K562 (cell line): Measurements from ENCODE around the gene MAD1L1.

Source experiments
- POLR2A ChIP-seq: fragments of 450-650 bp; conservative IDR thresholded peaks from 2 replicates; pipeline ENCODE4 v1.6.1; 2016
- SMAD4 ChIP-seq: fragments of 250-450 bp; sonication (Bioruptor Pico); conservative IDR thresholded peaks from 2 replicates; pipeline ENCODE4 v1.8.0; 2021; ENCODE audit warnings: inconsistent platforms, mild to moderate bottlenecking, moderate library complexity
- TCF7 ChIP-seq: sonication (generic); IDR thresholded peaks from 2 replicates; pipeline ENCODE4 v1.6.1; 2016; ENCODE audit warnings: antibody characterized with exemption, borderline replicate concordance
- ZBTB8A ChIP-seq: fragments of 450-650 bp; IDR thresholded peaks from 2 replicates; pipeline ENCODE4 v1.6.1; 2018; ENCODE audit warnings: mild to moderate bottlenecking, moderate library complexity; ENCODE audit not compliant: partially characterized antibody
- ZNF347 ChIP-seq: fragments of 450-650 bp; formaldehyde crosslinking; IDR thresholded peaks from 2 replicates; pipeline ENCODE4 v1.4.0; 2020; ENCODE audit warnings: low read depth, mild to moderate bottlenecking, moderate library complexity
- ZNF561 ChIP-seq: fragments of 450-650 bp; formaldehyde crosslinking; conservative IDR thresholded peaks from 2 replicates; pipeline ENCODE4 v1.4.0; 2020; ENCODE audit warnings: mild to moderate bottlenecking, moderate library complexity
- TF ChIP-seq, protein P1 (sequence below): sonication (generic); formaldehyde crosslinking; IDR thresholded peaks from 2 replicates; pipeline ENCODE4 v1.9.0; 2022; ENCODE audit warnings: mild to moderate bottlenecking, missing genetic modification reagents
- TF ChIP-seq, protein P2 (sequence below): sonication (generic); formaldehyde crosslinking; IDR thresholded peaks from 2 replicates; pipeline ENCODE4 v1.8.1; 2023; ENCODE audit warnings: mild to moderate bottlenecking, missing genetic modification reagents
- TF ChIP-seq, protein P3 (sequence below): fragments of 450-650 bp; IDR thresholded peaks from 2 replicates; pipeline ENCODE4 v1.6.1; 2017; ENCODE audit warnings: mild to moderate bottlenecking, moderate library complexity
- TF ChIP-seq, protein P4 (sequence below): sonication (generic); formaldehyde crosslinking; IDR thresholded peaks from 2 replicates; pipeline ENCODE4 v1.5.0; 2020; ENCODE audit warnings: missing genetic modification reagents
- TF ChIP-seq, protein P5 (sequence below), 2 experiments: fragments of 250-450 bp in 1 of 2; fragments of 450-650 bp in 1 of 2; sonication (Bioruptor Pico) in 1 of 2; IDR thresholded peaks; 2 replicates each; pipeline versions ENCODE4 v1.6.1 to v1.8.0; 2016 to 2021; ENCODE audit warnings: mild to moderate bottlenecking in 2 of 2, moderate library complexity in 2 of 2, missing compliant biosample characterization in 1 of 2, missing genetic modification characterization in 1 of 2

DNA sequence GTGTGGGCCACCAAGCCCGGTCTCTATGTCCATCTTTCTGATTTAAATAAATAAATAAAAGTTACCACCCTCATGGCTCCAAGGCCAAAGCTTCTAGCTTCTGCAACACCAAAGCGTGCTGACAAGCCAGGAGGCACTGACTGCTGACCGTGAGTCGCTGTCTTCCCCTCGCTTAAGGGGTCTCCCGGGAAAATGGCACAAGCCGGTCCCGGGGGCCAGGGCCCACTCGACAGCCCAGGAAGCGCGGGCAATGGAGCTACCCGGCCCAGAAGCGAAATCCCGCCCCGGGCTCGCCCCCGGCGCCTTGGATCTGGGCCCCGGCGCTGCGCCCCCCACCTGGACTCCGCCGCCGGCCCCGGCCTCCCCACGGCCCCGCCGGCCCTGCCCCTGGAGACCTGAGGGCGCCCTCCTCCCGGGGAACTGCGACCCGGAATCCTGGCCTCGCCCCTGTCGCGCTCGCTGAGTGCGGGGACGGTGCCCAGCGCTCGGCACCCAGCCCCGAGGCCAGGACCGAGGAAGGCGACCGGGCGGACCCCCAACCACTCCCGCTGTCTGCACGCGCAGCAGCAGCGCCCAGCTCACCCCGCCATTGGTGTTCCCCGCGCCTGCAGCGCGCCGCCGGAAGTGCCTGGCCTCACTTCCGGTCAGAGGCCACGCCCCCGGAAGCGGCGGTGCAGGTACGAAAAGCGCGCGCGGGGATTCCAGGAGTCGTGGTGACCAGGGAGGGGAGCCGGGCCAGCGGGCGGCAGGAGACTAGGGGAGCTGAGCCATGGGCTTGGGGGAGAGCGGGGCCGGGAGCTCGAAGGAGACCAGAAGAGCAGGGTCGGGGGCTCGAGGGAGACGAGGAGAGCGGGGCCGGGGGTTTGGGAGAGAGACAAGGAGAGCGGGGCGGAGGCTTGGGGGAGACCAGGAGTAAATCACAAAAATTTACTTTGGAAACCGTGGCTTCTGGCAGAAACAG, 9.1 kb upstream of the MAD1L1 start, which contains the start of the genes MRM2 and NUDT1:
- no peak; the same call in 1 of the 2 replicates for TF ChIP-seq SMAD4 (CRISPR knock-in tag)
- peak; percentile 91 for TF ChIP-seq POLR2A
- no peak for TF ChIP-seq ZBTB8A
- TF ChIP-seq, protein P1, sequence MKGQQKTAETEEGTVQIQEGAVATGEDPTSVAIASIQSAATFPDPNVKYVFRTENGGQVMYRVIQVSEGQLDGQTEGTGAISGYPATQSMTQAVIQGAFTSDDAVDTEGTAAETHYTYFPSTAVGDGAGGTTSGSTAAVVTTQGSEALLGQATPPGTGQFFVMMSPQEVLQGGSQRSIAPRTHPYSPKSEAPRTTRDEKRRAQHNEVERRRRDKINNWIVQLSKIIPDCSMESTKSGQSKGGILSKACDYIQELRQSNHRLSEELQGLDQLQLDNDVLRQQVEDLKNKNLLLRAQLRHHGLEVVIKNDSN (CRISPR knock-in tag): peak; percentile 21; the same call in 1 of the 2 replicates
- TF ChIP-seq, protein P2, sequence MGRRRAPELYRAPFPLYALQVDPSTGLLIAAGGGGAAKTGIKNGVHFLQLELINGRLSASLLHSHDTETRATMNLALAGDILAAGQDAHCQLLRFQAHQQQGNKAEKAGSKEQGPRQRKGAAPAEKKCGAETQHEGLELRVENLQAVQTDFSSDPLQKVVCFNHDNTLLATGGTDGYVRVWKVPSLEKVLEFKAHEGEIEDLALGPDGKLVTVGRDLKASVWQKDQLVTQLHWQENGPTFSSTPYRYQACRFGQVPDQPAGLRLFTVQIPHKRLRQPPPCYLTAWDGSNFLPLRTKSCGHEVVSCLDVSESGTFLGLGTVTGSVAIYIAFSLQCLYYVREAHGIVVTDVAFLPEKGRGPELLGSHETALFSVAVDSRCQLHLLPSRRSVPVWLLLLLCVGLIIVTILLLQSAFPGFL (CRISPR knock-in tag): no peak
- TF ChIP-seq ZNF347 (CRISPR knock-in tag): no peak
- TF ChIP-seq, protein P3, sequence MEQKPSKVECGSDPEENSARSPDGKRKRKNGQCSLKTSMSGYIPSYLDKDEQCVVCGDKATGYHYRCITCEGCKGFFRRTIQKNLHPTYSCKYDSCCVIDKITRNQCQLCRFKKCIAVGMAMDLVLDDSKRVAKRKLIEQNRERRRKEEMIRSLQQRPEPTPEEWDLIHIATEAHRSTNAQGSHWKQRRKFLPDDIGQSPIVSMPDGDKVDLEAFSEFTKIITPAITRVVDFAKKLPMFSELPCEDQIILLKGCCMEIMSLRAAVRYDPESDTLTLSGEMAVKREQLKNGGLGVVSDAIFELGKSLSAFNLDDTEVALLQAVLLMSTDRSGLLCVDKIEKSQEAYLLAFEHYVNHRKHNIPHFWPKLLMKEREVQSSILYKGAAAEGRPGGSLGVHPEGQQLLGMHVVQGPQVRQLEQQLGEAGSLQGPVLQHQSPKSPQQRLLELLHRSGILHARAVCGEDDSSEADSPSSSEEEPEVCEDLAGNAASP: no peak
- TF ChIP-seq, protein P4, sequence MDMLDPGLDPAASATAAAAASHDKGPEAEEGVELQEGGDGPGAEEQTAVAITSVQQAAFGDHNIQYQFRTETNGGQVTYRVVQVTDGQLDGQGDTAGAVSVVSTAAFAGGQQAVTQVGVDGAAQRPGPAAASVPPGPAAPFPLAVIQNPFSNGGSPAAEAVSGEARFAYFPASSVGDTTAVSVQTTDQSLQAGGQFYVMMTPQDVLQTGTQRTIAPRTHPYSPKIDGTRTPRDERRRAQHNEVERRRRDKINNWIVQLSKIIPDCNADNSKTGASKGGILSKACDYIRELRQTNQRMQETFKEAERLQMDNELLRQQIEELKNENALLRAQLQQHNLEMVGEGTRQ (CRISPR knock-in tag): no peak
- no peak for TF ChIP-seq TCF7
- TF ChIP-seq ZNF561: no peak
- TF ChIP-seq, protein P5, sequence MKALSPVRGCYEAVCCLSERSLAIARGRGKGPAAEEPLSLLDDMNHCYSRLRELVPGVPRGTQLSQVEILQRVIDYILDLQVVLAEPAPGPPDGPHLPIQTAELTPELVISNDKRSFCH (CRISPR knock-in tag; IDR thresholded peaks at IDR 0.05): no peak
- TF ChIP-seq, protein P5 (tag; IDR thresholded peaks at IDR 0.05): no peak
